GM10248 (cell line): ENCODE measurements around the gene SNX18.

Experiments
- CTCF ChIA-PET: fragments of 300-600 bp; sonication (Branson Sonifier 250); formaldehyde crosslinking; extraction: SDS; loops from one replicate; lab custom pipeline; 2021; ENCODE audit warnings: antibody characterized with exemption; lab: Yijun Ruan, JAX
- POLR2A ChIA-PET: fragments of 350-650 bp; sonication (Branson Sonifier 250); formaldehyde crosslinking; extraction: SDS; loops from one replicate; lab custom pipeline; 2020; ENCODE audit warnings: antibody characterized with exemption; lab: Yijun Ruan, JAX
- DNase-seq: peaks from one replicate; pipeline ENCODE4 v3.0.0; 2012; ENCODE audit errors: extremely low spot score
- CTCF ChIP-seq: IDR thresholded peaks from 2 replicates; pipeline ENCODE4 v1.5.1; 2012; ENCODE audit warnings: mild to moderate bottlenecking, low read depth; ENCODE audit errors: extremely low read depth, missing control alignments, control extremely low read depth

Gene SNX18

GRCh38 chr5:54518146-54518817 is 723 bp downstream of the SNX18 start:
- ChIA-PET POLR2A (no interaction called here), CTCF (interaction anchor here (0.6 to 4.9 kb wide), 32 partner anchors 9 to 641 kb away, joined by 3 to 88 read pairs (median 5); partner anchors contain the start of gene GPX8)
- peak; percentile 25 for TF ChIP-seq CTCF
- DNase-seq: peak; percentile 58

- ChIA-PET POLR2A (no interaction called here), CTCF (interaction anchor here (0.8 to 4.9 kb wide), 10 partner anchors 9 to 348 kb away, joined by 3 to 88 read pairs (median 9); no protein-coding TSS in a partner anchor)
- DNase-seq: no peak
- TF ChIP-seq CTCF: no peak
Observed at GRCh38 chr5:54518818-54519508, 1.4 kb downstream of the SNX18 start.

- CTCF ChIA-PET: interaction anchor here (1.1 to 4.9 kb wide), 4 partner anchors 75 to 346 kb away, joined by 3 to 88 read pairs (median 4); no protein-coding TSS in a partner anchor
- TF ChIP-seq CTCF: no peak
Observed at GRCh38 chr5:54519509-54519876, 1.9 kb downstream of the SNX18 start.

GRCh38 chr5:54520438-54520846 is 2.9 kb downstream of the SNX18 start:
- ChIA-PET CTCF (no interaction called here), POLR2A (no interaction called here)
- no peak for DNase-seq
- TF ChIP-seq CTCF: no peak

More at GRCh38 chr5:54519509-54519876, 1.9 kb downstream of the SNX18 start:
- no peak for DNase-seq
- POLR2A ChIA-PET: no interaction called here

GRCh38 chr5:54520940-54521339 is 3.4 kb downstream of the SNX18 start:
- CTCF ChIA-PET: interaction anchor here (1.0 to 1.5 kb wide), 3 partner anchors 324 to 346 kb away, joined by 3 to 4 read pairs (median 3); no protein-coding TSS in a partner anchor
- DNase-seq: no peak
- POLR2A ChIA-PET: no interaction called here
- TF ChIP-seq CTCF: no peak

- no peak for TF ChIP-seq CTCF
- no peak for DNase-seq
- ChIA-PET CTCF (interaction anchor here (1.0 to 1.5 kb wide), 3 partner anchors 323 to 345 kb away, joined by 3 to 4 read pairs (median 3); no protein-coding TSS in a partner anchor), POLR2A (no interaction called here)
Observed at GRCh38 chr5:54521856-54522479, 4.4 kb downstream of the SNX18 start.
